Measurements from ENCODE around the gene ARHGAP26. TPM values are rescaled to one million over a fixed set of nuclear protein-coding genes. Genes with fewer than 3 reads are reported as not detected.
"Not testable (repeated sequence)": the region's sequence is repeated elsewhere in the genome, so short reads cannot be mapped to it uniquely, and the experiment has no call there.

The ARHGAP26 gene
- total RNA-seq, 4 donors from 2014 or later = 22.3 to 40.7 (median 28.2) TPM

DNA sequence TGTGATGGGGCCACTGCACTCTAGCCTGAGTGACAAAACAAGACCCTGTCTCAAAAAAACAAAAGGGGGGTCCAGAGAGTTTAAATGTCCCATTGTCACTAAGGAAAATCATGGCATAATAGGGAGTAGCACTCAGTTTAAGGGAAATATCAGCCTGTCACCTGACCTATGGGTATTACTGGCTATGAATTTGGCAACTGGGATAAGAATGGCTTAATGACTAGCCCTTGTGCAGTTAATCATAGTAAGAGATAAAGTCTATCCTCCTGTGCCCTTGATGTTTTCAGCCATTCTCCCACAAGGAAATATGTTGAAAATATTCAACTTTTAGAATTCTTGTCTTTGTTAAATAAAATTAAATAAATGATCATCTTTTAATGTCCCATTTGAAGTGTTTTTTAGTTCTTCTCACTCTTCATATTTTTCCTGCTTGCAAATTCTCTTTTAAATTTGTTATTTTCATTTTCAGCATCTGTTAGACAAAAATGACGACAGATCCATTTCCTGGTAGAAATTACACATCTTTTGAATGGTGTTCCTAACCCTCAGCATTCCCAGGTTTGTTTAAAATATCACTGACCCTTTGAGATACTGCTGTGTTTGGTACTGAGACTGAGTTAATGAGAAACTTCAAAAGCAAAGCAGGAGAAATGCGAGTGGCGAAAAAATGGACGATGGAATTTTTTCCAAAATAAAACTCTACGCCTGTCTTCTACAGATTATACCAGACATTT, 191.4 kb downstream of the ARHGAP26 start:
- intact Hi-C loops (cut with DNase I) = no loop called here
- Histone ChIP-seq H3K27ac (replicated peaks in 1 of 4) (no peak overlapping the region), H3K27me3 (no peaks in the 10 kb centered on the region), H3K4me3 (no peak overlapping the region), H3K9me3 (no peaks in the 10 kb centered on the region), H3K36me3 (no peaks in the 10 kb centered on the region), H3K4me1 (peaks cover 28 to 43% (median 39%) of the 10 kb centered on the region in 4 donors)
- DNase-seq (ENCODE audit: extremely low spot score) = no peak
- WGBS = 90% methylated on average over 5 of the region's 5 CpGs
- TF ChIP-seq POLR2A (IDR thresholded peaks at IDR 0.05; ENCODE audit: low read depth) = no peak
- TF ChIP-seq EP300 (IDR thresholded peaks at IDR 0.05) = no peak
- TF ChIP-seq, protein P1, sequence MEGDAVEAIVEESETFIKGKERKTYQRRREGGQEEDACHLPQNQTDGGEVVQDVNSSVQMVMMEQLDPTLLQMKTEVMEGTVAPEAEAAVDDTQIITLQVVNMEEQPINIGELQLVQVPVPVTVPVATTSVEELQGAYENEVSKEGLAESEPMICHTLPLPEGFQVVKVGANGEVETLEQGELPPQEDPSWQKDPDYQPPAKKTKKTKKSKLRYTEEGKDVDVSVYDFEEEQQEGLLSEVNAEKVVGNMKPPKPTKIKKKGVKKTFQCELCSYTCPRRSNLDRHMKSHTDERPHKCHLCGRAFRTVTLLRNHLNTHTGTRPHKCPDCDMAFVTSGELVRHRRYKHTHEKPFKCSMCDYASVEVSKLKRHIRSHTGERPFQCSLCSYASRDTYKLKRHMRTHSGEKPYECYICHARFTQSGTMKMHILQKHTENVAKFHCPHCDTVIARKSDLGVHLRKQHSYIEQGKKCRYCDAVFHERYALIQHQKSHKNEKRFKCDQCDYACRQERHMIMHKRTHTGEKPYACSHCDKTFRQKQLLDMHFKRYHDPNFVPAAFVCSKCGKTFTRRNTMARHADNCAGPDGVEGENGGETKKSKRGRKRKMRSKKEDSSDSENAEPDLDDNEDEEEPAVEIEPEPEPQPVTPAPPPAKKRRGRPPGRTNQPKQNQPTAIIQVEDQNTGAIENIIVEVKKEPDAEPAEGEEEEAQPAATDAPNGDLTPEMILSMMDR (IDR thresholded peaks at IDR 0.05) = no peak
- no peak for TF ChIP-seq POLR2AphosphoS5 (IDR thresholded peaks at IDR 0.05)

DNA sequence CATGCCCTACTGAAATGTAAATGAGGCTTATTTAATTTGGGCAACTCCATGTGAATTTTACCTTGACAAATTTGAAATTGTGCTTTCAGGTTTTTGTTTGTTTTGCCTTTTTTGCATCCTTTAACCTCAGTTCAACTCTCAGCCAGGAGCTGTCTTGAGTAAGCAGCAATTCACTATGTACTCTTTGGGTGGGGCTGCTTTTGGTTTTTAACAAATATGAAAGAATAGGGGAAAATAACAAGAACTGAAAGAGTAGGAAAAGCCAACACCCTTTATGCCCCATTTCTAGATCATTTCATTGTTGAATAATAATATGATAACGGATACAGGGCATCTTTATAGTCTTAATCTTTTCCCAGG, 192.0 kb downstream of the ARHGAP26 start:
- Histone ChIP-seq H3K27ac (replicated peaks in 1 of 4) (no peak overlapping the region), H3K4me3 (no peak overlapping the region), H3K9me3 (no peaks in the 10 kb centered on the region), H3K4me1 (peaks cover 24 to 37% (median 34%) of the 10 kb centered on the region in 4 donors), H3K27me3 (no peaks in the 10 kb centered on the region), H3K36me3 (no peaks in the 10 kb centered on the region)
- TF ChIP-seq EP300 (IDR thresholded peaks at IDR 0.05) (no peak), POLR2A (IDR thresholded peaks at IDR 0.05; ENCODE audit: low read depth) (no peak), POLR2AphosphoS5 (IDR thresholded peaks at IDR 0.05) (no peak)
- TF ChIP-seq, protein P1 (IDR thresholded peaks at IDR 0.05) = no peak
- DNase-seq (ENCODE audit: extremely low spot score) = no peak
- 94% methylated on average over 1 of the region's 1 CpG for WGBS
- intact Hi-C loops (cut with DNase I) = no loop called here

DNA sequence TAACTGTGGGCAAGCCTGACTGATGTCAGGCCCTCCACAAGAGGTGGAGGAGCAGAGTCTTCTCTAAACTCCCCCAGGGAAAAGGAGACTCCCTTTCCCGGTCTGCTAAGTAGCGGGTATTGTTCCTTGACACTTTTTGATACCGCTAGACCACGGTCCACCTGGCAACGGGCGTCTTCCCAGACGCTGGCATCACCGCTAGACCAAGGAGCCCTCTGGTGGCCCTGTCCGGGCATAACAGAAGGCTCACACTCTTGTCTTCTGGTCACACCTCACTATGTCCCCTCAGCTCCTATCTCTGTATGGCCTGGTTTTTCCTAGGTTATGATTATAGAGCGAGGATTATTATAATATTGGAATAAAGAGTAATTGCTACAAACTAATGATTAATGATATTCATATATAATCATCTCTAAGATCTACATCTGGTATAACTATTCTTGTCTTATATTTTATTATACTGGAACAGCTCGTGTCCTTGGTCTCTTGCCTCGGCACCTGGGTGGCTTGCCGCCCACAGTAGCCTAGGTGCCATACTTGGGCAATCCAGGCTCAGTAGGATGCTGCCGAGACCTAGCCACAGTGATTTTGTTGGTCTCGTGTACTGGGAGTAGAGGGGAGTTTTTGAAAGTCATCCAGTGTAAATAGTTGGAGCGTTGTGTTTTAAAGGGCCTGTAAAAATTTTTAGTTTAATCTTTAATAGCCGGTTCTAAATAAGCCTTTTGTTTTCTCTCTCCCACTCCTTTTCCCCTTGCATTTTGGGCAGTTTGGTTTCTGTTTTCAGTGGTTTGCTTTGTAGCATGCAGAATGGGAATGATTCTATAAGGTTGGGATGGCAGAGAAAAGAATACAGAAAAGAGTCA, 195.3 kb downstream of the ARHGAP26 start:
- 50% methylated on average over 17 of the region's 17 CpGs for WGBS
- H3K9me3 ChIP-seq; DNase-seq (ENCODE audit: extremely low spot score); H3K27me3 ChIP-seq; H3K36me3 ChIP-seq; H3K27ac ChIP-seq (replicated peaks in 1 of 4); H3K4me3 ChIP-seq: not testable (repeated sequence)
- H3K4me1 ChIP-seq = peaks cover 0 to 19% (median 13%) of the 10 kb centered on the region in 4 donors
- TF ChIP-seq, protein P1 (IDR thresholded peaks at IDR 0.05) = peak; percentile 48 to 63 (median 52)
- intact Hi-C loops (cut with DNase I) = loop anchor here (2.0 kb wide), 1 partner anchor 45 kb away; no protein-coding TSS in a partner anchor

DNA sequence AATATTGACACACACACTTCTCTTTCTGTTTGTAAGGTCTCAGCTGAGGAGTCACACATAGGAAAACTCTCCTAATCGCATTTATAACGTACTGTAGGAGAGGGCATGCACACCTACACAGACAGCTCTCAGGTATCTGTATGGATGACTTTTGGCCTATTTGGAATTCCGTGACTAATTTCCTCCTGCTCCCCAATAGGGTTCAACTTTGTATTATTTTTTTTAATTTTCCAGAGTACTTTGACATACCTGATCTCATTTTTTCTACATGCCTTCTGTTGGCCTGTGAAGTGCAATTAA, 195.9 kb downstream of the ARHGAP26 start:
- Histone ChIP-seq H3K9me3 (no peaks in the 10 kb centered on the region), H3K27ac (replicated peaks in 1 of 4) (no peak overlapping the region), H3K27me3 (no peaks in the 10 kb centered on the region), H3K4me3 (no peak overlapping the region), H3K36me3 (no peaks in the 10 kb centered on the region), H3K4me1 (peaks cover 0 to 19% (median 13%) of the 10 kb centered on the region in 4 donors)
- TF ChIP-seq POLR2AphosphoS5 (IDR thresholded peaks at IDR 0.05) = no peak
- TF ChIP-seq, protein P1 (IDR thresholded peaks at IDR 0.05) = no peak
- TF ChIP-seq EP300 (IDR thresholded peaks at IDR 0.05) = no peak
- DNase-seq (ENCODE audit: extremely low spot score) = no peak
- WGBS = 92% methylated on average over 3 of the region's 3 CpGs
- intact Hi-C loops (cut with DNase I) = no loop called here
